Stomach (tissue), 4 donors: ENCODE data around the gene STK32C.

Source experiments
- POLR2A ChIP-seq, 4 donors: fragments of 450-650 bp; IDR thresholded peaks; one replicate each; pipeline ENCODE4 v1.6.1; 2016; ENCODE audit warnings: antibody characterized with exemption in 4 of 4, control low read depth in 2 of 4, mild to moderate bottlenecking in 1 of 4, moderate library complexity in 1 of 4
- POLR2AphosphoS5 ChIP-seq, 3 donors: sonication (generic); formaldehyde crosslinking; IDR thresholded peaks; one replicate each; pipeline ENCODE4 v1.6.1; 2016; ENCODE audit warnings: antibody characterized with exemption in 3 of 3
- TF ChIP-seq, protein P1 (sequence below), 7 experiments: fragments of 450-650 bp in 4 of 7; fragments of 200-600 bp in 3 of 7; sonication (generic) in 3 of 7; IDR thresholded peaks; one replicate each; pipeline ENCODE4 v1.5.1; 2016 to 2019; ENCODE audit warnings: antibody characterized with exemption in 7 of 7, control low read depth in 2 of 7, mild to moderate bottlenecking in 1 of 7

DNA sequence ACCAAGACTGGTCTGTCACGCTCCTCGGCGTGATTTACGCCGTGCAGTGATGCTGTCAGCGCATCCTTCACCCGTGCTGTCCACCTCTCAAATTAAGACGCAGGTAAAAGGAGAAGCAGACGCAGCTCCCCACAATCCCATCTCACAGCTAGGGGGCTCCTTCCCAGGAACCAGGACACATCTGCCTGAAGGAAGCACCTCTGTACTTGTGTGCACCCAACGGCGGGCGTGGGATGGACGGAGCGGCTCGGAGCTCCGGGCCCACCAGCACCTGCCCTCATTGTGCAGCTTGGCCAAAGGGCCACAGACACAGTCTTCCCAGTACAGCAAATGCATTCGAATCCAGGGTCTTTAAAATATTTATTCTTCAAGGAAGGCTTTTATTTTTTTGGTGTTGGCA lies 55.3 kb downstream of the STK32C start:
- TF ChIP-seq, protein P1, sequence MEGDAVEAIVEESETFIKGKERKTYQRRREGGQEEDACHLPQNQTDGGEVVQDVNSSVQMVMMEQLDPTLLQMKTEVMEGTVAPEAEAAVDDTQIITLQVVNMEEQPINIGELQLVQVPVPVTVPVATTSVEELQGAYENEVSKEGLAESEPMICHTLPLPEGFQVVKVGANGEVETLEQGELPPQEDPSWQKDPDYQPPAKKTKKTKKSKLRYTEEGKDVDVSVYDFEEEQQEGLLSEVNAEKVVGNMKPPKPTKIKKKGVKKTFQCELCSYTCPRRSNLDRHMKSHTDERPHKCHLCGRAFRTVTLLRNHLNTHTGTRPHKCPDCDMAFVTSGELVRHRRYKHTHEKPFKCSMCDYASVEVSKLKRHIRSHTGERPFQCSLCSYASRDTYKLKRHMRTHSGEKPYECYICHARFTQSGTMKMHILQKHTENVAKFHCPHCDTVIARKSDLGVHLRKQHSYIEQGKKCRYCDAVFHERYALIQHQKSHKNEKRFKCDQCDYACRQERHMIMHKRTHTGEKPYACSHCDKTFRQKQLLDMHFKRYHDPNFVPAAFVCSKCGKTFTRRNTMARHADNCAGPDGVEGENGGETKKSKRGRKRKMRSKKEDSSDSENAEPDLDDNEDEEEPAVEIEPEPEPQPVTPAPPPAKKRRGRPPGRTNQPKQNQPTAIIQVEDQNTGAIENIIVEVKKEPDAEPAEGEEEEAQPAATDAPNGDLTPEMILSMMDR (IDR thresholded peaks at IDR 0.05) = no peak
- no peak for TF ChIP-seq POLR2AphosphoS5 (IDR thresholded peaks at IDR 0.05)
- TF ChIP-seq POLR2A (IDR thresholded peaks at IDR 0.05) = no peak
